ENCODE measurements around the gene MFSD12.

Gene MFSD12

DNA sequence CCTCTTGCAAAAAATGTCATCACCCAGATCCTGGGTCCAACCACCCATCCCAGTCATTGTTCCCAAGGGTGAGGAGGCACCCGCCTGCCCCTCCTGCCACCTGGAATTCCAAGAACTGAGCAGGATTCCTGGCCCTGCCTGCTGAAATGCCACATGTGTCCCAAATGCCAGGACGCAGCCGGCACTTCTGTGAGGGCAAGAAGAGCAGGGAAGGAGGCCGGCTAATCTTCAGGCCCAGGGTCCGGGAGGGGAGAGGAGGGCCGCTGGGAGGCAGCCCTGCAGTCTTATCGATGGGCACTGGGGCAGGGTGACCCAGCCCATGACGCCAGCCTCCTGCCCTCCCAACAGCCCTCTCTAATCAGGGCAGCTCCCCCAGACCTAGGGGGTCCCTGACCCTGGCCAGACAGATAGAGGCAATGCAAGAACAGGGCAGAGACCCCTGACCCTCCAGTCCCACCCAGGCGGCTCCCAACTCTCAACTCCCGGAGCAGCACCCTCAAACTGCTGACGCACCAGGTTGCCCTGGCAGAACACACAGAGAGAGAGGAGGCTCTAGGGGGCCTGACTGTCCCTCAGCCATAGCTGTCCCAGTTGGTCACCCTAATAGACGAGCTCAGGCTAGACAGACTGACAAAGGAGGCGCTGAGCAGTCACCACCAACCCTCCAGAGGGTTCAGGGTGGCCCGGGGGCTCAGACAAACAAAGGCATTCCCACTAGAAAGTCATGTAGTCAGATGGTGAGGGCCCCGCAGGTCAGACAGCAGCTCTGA is 1.5 kb downstream of the MFSD12 start:
- H3K4me2 ChIP-seq, result peak overlapping the region; percentile 74 to 99 (median 94)
- H3K27ac ChIP-seq, result peak overlapping the region in 7 of 11 experiments; percentile 8 to 83 (median 56); a peak in 7 of 22 replicates
- TF ChIP-seq Cebpa-rat (IDR thresholded peaks at IDR 0.05), result no peak
- H3K9ac ChIP-seq, result peak overlapping the region; percentile 78 to 94 (median 86)
- peak overlapping the region; percentile 91 to 100 (median 98) for H3K4me3 ChIP-seq
- peaks cover 4 to 8% (median 7%) of the 10 kb centered on the region in 11 experiments; a peak in 20 of 22 replicates for H3K36me3 ChIP-seq
- H3K4me1 ChIP-seq, result peaks cover 73 to 91% (median 87%) of the 10 kb centered on the region in 10 experiments
- H3K9me3 ChIP-seq (replicated peaks in 1 of 11), result no peaks in the 10 kb centered on the region
- peaks cover 7 to 63% (median 46%) of the 10 kb centered on the region in 11 experiments; a peak in 19 of 22 replicates for H4K20me1 ChIP-seq
- H3K27me3 ChIP-seq, result no peaks in the 10 kb centered on the region

DNA sequence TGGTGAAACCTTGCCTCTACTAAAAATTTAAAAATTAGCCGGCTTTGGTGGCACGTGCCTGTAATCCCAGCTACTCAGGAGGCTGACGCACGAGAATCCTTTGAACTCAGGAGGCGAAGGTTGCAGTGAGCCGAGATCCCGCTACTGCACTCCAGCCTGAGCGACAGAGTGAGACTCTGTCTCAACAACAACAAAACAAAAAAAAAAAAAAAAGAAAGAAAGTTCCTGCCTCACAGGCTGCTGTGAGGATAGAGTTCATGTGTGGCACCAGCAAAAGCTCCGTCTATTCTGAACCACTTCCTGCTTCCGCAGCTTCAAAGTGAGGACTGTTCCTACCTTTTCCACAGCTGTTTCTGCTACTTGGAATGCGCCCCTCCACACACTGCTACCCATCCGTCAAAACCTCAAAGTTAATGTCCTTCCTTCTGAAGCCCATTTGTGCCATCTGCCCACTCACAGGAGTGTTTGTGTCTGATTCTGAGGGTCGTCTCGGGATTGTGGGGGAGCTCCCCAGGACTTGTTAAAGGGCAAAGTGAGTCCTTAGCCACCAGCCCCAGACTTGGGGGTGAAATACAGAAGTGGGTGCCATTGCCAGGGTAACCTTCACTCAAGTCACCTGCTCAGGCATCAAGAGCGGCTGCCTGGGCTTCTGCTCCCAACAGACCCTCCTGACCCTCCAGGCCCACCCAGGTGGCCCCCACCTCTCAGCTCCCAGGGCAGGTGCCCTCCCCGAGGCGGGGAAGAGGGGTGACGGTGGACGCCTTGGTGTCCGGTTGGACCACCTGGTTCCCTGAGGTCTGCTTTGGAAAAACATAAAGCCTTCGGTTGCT is 2.9 kb downstream of the MFSD12 start:
- H4K20me1 ChIP-seq, result peaks cover 7 to 75% (median 54%) of the 10 kb centered on the region in 11 experiments; a peak in 19 of 22 replicates
- H3K4me1 ChIP-seq, result peaks cover 65 to 78% (median 74%) of the 10 kb centered on the region in 10 experiments
- TF ChIP-seq Cebpa-rat (IDR thresholded peaks at IDR 0.05), result no peak
- peak overlapping the region; percentile 74 to 99 (median 94) for H3K4me2 ChIP-seq
- peak overlapping the region; percentile 61 to 91 (median 83) for H3K27ac ChIP-seq
- peak overlapping the region; percentile 59 to 86 (median 76) for H3K9ac ChIP-seq
- H3K27me3 ChIP-seq, result no peaks in the 10 kb centered on the region
- no peaks in the 10 kb centered on the region for H3K9me3 ChIP-seq (replicated peaks in 1 of 11)
- H3K36me3 ChIP-seq, result peaks cover 8 to 19% (median 12%) of the 10 kb centered on the region in 11 experiments; a peak in 21 of 22 replicates
- H3K4me3 ChIP-seq, result peak overlapping the region; percentile 6 to 100 (median 50); a peak in 19 of 20 replicates

DNA sequence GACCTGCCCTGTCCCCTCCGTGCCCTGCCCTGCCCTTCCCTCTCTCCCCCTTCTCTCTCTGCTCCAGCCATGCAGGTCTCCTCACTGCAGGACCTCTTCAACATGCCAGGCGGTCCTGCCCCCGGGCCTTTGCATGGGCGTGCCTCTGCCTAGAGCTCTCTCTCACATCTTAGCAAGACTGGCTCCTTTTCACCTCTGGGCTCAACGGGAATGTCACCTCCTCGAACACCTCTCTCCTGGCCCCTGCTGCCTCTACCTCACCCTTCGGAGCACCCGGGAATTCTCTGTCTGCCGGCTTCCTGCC is 5.6 kb downstream of the MFSD12 start:
- Histone ChIP-seq H3K36me3 (peaks cover 22 to 45% (median 38%) of the 10 kb centered on the region in 11 experiments; a peak in 21 of 22 replicates), H4K20me1 (peaks cover 18 to 96% (median 74%) of the 10 kb centered on the region in 11 experiments; a peak in 21 of 22 replicates), H3K9me3 (replicated peaks in 1 of 11) (no peaks in the 10 kb centered on the region), H3K4me3 (no peak overlapping the region), H3K27ac (peak overlapping the region in 5 of 11 experiments; percentile 3 to 86 (median 83); a peak in 6 of 22 replicates), H3K4me2 (peak overlapping the region; percentile 74 to 99 (median 94); a peak in 19 of 22 replicates), H3K4me1 (peaks cover 55 to 67% (median 59%) of the 10 kb centered on the region in 10 experiments), H3K9ac (peak overlapping the region in 8 of 11 experiments; percentile 6 to 84 (median 36); a peak in 9 of 22 replicates), H3K27me3 (no peaks in the 10 kb centered on the region)
- TF ChIP-seq Cebpa-rat (IDR thresholded peaks at IDR 0.05), result no peak

DNA sequence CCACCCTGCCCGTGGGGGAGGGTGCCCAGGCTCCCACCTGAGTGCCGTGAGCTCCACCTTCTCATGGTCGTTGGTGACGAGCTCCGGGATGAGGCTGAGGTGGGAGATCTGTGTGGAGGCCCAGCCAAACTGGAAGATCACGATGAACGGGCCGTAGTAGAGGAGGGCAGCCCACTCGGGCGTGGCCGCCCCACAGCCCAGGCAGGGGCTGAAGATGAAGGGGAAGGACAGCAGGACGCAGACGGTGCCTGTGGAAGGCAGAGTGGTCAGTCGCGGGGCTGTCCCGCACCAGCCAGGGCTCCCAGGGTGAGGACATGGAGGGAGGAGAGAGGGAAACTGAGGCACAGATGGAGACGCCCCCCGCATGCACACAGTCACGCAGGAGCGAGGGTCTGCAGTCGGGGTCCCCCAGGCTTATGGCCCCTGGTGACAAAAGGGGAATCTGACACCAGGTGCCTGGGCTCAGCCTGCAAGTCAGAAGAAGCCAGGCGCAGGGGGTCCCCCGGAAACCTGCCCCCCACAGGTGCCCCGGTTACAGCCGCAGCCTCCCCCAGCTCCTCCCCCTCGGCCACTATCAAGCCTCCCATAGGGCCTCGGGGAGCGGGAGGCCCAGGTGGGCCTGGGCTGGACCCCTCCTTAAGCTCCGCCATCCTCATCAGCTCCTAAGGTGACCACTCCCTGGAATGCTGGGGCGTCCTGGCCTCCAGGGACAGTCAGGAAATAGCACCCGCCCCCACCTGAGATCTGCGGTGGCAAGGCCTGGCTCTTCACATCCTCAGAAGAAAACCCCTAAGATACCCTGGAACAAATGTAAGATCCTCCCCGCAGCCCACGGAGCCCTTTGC is 6.2 kb downstream of the MFSD12 start:
- Histone ChIP-seq H3K9me3 (replicated peaks in 1 of 11) (no peaks in the 10 kb centered on the region), H3K36me3 (peaks cover 28 to 50% (median 44%) of the 10 kb centered on the region in 11 experiments), H3K4me1 (peaks cover 49 to 65% (median 54%) of the 10 kb centered on the region in 10 experiments), H3K4me3 (no peak overlapping the region), H4K20me1 (peaks cover 18 to 96% (median 72%) of the 10 kb centered on the region in 11 experiments; a peak in 21 of 22 replicates), H3K27ac (peak overlapping the region in 5 of 11 experiments; percentile 3 to 86 (median 30); a peak in 5 of 22 replicates), H3K9ac (peak overlapping the region in 8 of 11 experiments; percentile 6 to 84 (median 36); a peak in 7 of 22 replicates), H3K4me2 (peak overlapping the region in 7 of 11 experiments; percentile 88 to 99 (median 94); a peak in 8 of 22 replicates), H3K27me3 (no peaks in the 10 kb centered on the region)
- TF ChIP-seq Cebpa-rat (IDR thresholded peaks at IDR 0.05), result no peak

DNA sequence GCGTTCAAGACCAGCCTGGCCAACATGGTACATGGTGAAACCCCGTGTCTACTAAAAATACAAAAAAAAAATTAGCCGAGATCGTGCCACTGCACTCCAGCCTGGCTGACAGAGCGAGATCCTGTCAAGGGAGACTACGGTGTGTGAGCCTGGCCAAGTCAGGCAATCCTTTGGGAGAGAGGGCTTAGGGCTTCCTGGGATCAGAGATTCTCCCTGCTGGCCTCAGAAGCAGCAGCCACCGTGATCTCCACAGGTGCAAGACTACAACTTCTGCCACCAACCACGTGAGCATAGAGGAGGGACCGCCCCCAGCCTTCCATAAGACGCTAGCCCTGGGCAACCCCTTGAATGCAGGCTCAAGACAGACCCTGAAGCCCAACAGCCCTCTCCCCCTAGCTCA is 7.6 kb downstream of the MFSD12 start:
- no peaks in the 10 kb centered on the region for H3K9me3 ChIP-seq (replicated peaks in 1 of 11)
- no peak for TF ChIP-seq Cebpa-rat (IDR thresholded peaks at IDR 0.05)
- H3K4me2 ChIP-seq, result no peak overlapping the region
- H4K20me1 ChIP-seq, result peaks cover 29 to 96% (median 72%) of the 10 kb centered on the region in 11 experiments; a peak in 21 of 22 replicates
- peaks cover 36 to 52% (median 40%) of the 10 kb centered on the region in 10 experiments for H3K4me1 ChIP-seq
- no peak overlapping the region for H3K27ac ChIP-seq
- no peaks in the 10 kb centered on the region for H3K27me3 ChIP-seq
- peak overlapping the region in 1 of 11 experiments; percentile 21; a peak in 1 of 22 replicates for H3K9ac ChIP-seq
- no peak overlapping the region for H3K4me3 ChIP-seq
- peaks cover 30 to 61% (median 54%) of the 10 kb centered on the region in 11 experiments for H3K36me3 ChIP-seq

DNA sequence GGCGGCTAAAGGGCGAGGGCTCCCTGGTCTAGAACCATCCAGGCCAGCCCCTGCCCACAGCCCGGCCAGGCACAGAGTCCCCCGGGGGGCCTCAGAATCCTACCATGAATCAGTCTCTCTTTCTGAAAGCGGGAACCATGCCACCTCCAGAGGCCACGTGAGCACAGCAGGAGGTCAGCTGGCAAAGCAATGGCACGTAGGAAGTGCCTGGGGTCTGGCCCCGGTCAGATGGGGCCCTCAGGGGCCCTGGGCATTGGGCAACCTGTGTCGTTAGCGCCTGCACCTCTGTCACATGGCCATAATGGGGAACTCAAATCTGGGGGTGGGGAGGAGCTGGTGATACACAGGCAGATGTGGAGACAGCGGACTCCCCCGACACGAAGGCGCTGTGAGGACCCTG is 8.8 kb downstream of the MFSD12 start:
- no peak overlapping the region for H3K4me3 ChIP-seq
- TF ChIP-seq Cebpa-rat (IDR thresholded peaks at IDR 0.05), result no peak
- H3K9me3 ChIP-seq (replicated peaks in 1 of 11), result no peaks in the 10 kb centered on the region
- no peak overlapping the region for H3K27ac ChIP-seq
- no peak overlapping the region; a peak in 1 of 22 replicates for H3K4me2 ChIP-seq
- peaks cover 38 to 73% (median 64%) of the 10 kb centered on the region in 11 experiments for H3K36me3 ChIP-seq
- H3K27me3 ChIP-seq, result no peaks in the 10 kb centered on the region
- peak overlapping the region in 3 of 11 experiments; percentile 8 to 42 (median 20); a peak in 1 of 22 replicates for H3K9ac ChIP-seq
- peaks cover 40 to 96% (median 79%) of the 10 kb centered on the region in 11 experiments; a peak in 21 of 22 replicates for H4K20me1 ChIP-seq
- H3K4me1 ChIP-seq, result peaks cover 24 to 40% (median 28%) of the 10 kb centered on the region in 10 experiments

DNA sequence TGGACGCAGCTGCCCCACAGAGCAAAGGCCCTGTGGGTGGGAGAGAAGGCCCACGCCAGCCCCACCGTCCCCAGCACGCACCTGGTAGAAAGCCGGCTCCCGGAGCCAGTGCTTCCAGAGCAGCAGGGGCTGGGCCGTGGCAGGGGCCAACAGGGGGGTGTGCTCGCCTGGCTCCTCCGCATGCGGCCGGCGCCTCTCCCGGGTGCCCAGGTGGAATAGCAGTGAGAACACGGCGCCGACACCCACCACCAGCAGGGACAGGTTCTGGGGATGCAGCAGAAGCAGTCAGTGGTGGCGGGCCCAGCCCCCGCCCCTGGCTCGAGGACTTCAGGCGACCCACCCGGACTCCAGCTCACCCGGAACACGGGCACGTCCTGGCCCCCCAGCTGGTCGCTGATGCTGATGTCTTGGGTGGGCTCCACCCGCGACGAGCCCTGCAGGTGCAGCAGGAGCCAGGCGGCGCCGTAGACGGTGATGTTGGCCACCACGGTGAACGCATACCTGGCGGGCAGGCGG is 9.6 kb downstream of the MFSD12 start:
- no peaks in the 10 kb centered on the region for H3K9me3 ChIP-seq (replicated peaks in 1 of 11)
- peaks cover 42 to 81% (median 69%) of the 10 kb centered on the region in 11 experiments for H3K36me3 ChIP-seq
- H3K4me2 ChIP-seq, result no peak overlapping the region
- no peak overlapping the region for H3K4me3 ChIP-seq
- H3K27ac ChIP-seq, result no peak overlapping the region
- no peaks in the 10 kb centered on the region for H3K27me3 ChIP-seq
- TF ChIP-seq Cebpa-rat (IDR thresholded peaks at IDR 0.05), result no peak
- no peak overlapping the region for H3K9ac ChIP-seq
- peaks cover 40 to 97% (median 80%) of the 10 kb centered on the region in 11 experiments; a peak in 21 of 22 replicates for H4K20me1 ChIP-seq
- peaks cover 16 to 33% (median 20%) of the 10 kb centered on the region in 10 experiments for H3K4me1 ChIP-seq

All from BLaER1 treated with 17β-estradiol and CSF1 and Interleukin-3, amounts not matched to agents 10 nM and 100 nM (cell line).